HUES6 (cell line): ENCODE data around the gene NTN4.
"Not testable (repeated sequence)": the region's sequence is repeated elsewhere in the genome, so short reads cannot be mapped to it uniquely, and the experiment has no call there.

Experiments
- H3K27ac ChIP-seq: 2 replicates; pipeline ENCODE4 v1.7.0; 2013; ENCODE audit warnings: low read depth, mild to moderate bottlenecking, low read length, inconsistent platforms
- H3K27me3 ChIP-seq: 2 replicates; pipeline ENCODE4 v1.6.1; 2013; ENCODE audit warnings: low read length; ENCODE audit not compliant: control insufficient read depth, insufficient read depth
- H3K36me3 ChIP-seq: 2 replicates; pipeline ENCODE4 v1.6.1; 2013; ENCODE audit warnings: low read length; ENCODE audit not compliant: control insufficient read depth, insufficient read depth
- H3K4me1 ChIP-seq: 2 replicates; pipeline ENCODE4 v1.6.1; 2013; ENCODE audit warnings: low read length; ENCODE audit not compliant: control insufficient read depth, insufficient read depth
- H3K4me3 ChIP-seq: 2 replicates; pipeline ENCODE4 v1.5.1; 2013; ENCODE audit warnings: low read depth, low read length
- H3K9ac ChIP-seq: one replicate; pipeline ENCODE4 v1.6.1; 2013; ENCODE audit warnings: mild to moderate bottlenecking, low read length
- H3K9me3 ChIP-seq: 2 replicates; pipeline ENCODE4 v1.6.1; 2013; ENCODE audit warnings: low read depth, low read length; ENCODE audit not compliant: control insufficient read depth, insufficient read depth

The NTN4 gene

GRCh38 chr12:95812155-95812554 lies 21.6 kb upstream of the NTN4 start:
- not testable (repeated sequence) for H3K4me3 ChIP-seq, H3K9ac ChIP-seq, H3K27ac ChIP-seq, H3K36me3 ChIP-seq, H3K4me1 ChIP-seq, H3K27me3 ChIP-seq
- peaks cover 12% of the 10 kb centered on the region; the same call in 1 of the 2 replicates for H3K9me3 ChIP-seq

GRCh38 chr12:95810411-95810810 lies 19.8 kb upstream of the NTN4 start:
- peaks cover 12% of the 10 kb centered on the region; the same call in 1 of the 2 replicates for H3K9me3 ChIP-seq
- peaks cover 5% of the 10 kb centered on the region; the same call in 1 of the 2 replicates for H3K4me1 ChIP-seq
- H3K27ac ChIP-seq: no peak overlapping the region
- no peak overlapping the region for H3K9ac ChIP-seq
- no peak overlapping the region for H3K4me3 ChIP-seq
- H3K27me3 ChIP-seq: no peaks in the 10 kb centered on the region
- no peaks in the 10 kb centered on the region for H3K36me3 ChIP-seq

GRCh38 chr12:95809000-95809680 lies 18.6 kb upstream of the NTN4 start:
- peaks cover 12% of the 10 kb centered on the region; the same call in 1 of the 2 replicates for H3K9me3 ChIP-seq
- H3K4me1 ChIP-seq: peaks cover 5% of the 10 kb centered on the region; the same call in 1 of the 2 replicates
- H3K27ac ChIP-seq: no peak overlapping the region
- H3K9ac ChIP-seq: no peak overlapping the region
- no peak overlapping the region for H3K4me3 ChIP-seq
- H3K36me3 ChIP-seq: no peaks in the 10 kb centered on the region
- H3K27me3 ChIP-seq: no peaks in the 10 kb centered on the region

GRCh38 chr12:95808146-95808545 lies 17.6 kb upstream of the NTN4 start:
- no peaks in the 10 kb centered on the region for H3K27me3 ChIP-seq
- no peak overlapping the region for H3K4me3 ChIP-seq
- H3K9me3 ChIP-seq: peaks cover 12% of the 10 kb centered on the region; the same call in 1 of the 2 replicates
- no peak overlapping the region for H3K9ac ChIP-seq
- H3K36me3 ChIP-seq: no peaks in the 10 kb centered on the region
- peaks cover 5% of the 10 kb centered on the region; the same call in 1 of the 2 replicates for H3K4me1 ChIP-seq
- no peak overlapping the region for H3K27ac ChIP-seq

- Histone ChIP-seq H3K27me3 (no peaks in the 10 kb centered on the region), H3K9ac (no peak overlapping the region), H3K27ac (no peak overlapping the region), H3K4me3 (no peak overlapping the region), H3K9me3 (peaks cover 12% of the 10 kb centered on the region; the same call in 1 of the 2 replicates), H3K4me1 (peaks cover 5% of the 10 kb centered on the region), H3K36me3 (no peaks in the 10 kb centered on the region)
Measured at GRCh38 chr12:95805864-95806671, 15.5 kb upstream of the NTN4 start.

- peaks cover 5% of the 10 kb centered on the region for H3K4me1 ChIP-seq
- no peak overlapping the region for H3K4me3 ChIP-seq
- no peak overlapping the region for H3K27ac ChIP-seq
Measured at GRCh38 chr12:95804291-95804690, 13.7 kb upstream of the NTN4 start.

GRCh38 chr12:95803817-95804216 lies 13.3 kb upstream of the NTN4 start:
- H3K9me3 ChIP-seq: peaks cover 4% of the 10 kb centered on the region; the same call in 1 of the 2 replicates
- no peak overlapping the region for H3K4me3 ChIP-seq
- H3K36me3 ChIP-seq: no peaks in the 10 kb centered on the region
- no peaks in the 10 kb centered on the region for H3K27me3 ChIP-seq
- no peak overlapping the region for H3K27ac ChIP-seq
- H3K9ac ChIP-seq: no peak overlapping the region
- H3K4me1 ChIP-seq: peaks cover 5% of the 10 kb centered on the region

More at GRCh38 chr12:95804291-95804690, 13.7 kb upstream of the NTN4 start:
- H3K9ac ChIP-seq: no peak overlapping the region
- no peaks in the 10 kb centered on the region for H3K27me3 ChIP-seq
- H3K9me3 ChIP-seq: peaks cover 9% of the 10 kb centered on the region; the same call in 1 of the 2 replicates
- H3K36me3 ChIP-seq: no peaks in the 10 kb centered on the region

- H3K9me3 ChIP-seq: no peaks in the 10 kb centered on the region
- no peak overlapping the region for H3K27ac ChIP-seq
- H3K4me3 ChIP-seq: no peak overlapping the region
- H3K4me1 ChIP-seq: peaks cover 5% of the 10 kb centered on the region
- H3K9ac ChIP-seq: no peak overlapping the region
- H3K36me3 ChIP-seq: no peaks in the 10 kb centered on the region
- no peaks in the 10 kb centered on the region for H3K27me3 ChIP-seq
Measured at GRCh38 chr12:95802482-95803270, 12.1 kb upstream of the NTN4 start.

GRCh38 chr12:95796982-95797289 lies 6.4 kb upstream of the NTN4 start:
- H3K9ac ChIP-seq: no peak overlapping the region
- no peaks in the 10 kb centered on the region for H3K36me3 ChIP-seq
- no peaks in the 10 kb centered on the region for H3K4me1 ChIP-seq
- H3K9me3 ChIP-seq: no peaks in the 10 kb centered on the region
- H3K4me3 ChIP-seq: no peak overlapping the region
- H3K27ac ChIP-seq: no peak overlapping the region
- H3K27me3 ChIP-seq: peaks cover 14% of the 10 kb centered on the region

- H3K4me3 ChIP-seq: no peak overlapping the region
- no peaks in the 10 kb centered on the region for H3K36me3 ChIP-seq
- H3K27ac ChIP-seq: no peak overlapping the region
- no peaks in the 10 kb centered on the region for H3K9me3 ChIP-seq
- no peaks in the 10 kb centered on the region for H3K4me1 ChIP-seq
- H3K27me3 ChIP-seq: peaks cover 19% of the 10 kb centered on the region
- H3K9ac ChIP-seq: no peak overlapping the region
Measured at GRCh38 chr12:95796225-95796981, 5.8 kb upstream of the NTN4 start.
